ENCODE results near the gene ST3GAL3.

The ST3GAL3 gene

GRCh38 chr1:43953361-43953760 is 246.0 kb downstream of the ST3GAL3 start:
- H3K27ac ChIP-seq: no peak overlapping the region
- TF ChIP-seq CTCF (conservative IDR thresholded peaks at IDR 0.05) (no peak), ZFX (IDR thresholded peaks at IDR 0.05) (no peak)

GRCh38 chr1:43954036-43954435 is 246.7 kb downstream of the ST3GAL3 start:
- TF ChIP-seq ZFX (IDR thresholded peaks at IDR 0.05) (no peak), CTCF (conservative IDR thresholded peaks at IDR 0.05) (no peak)
- H3K27ac ChIP-seq: no peak overlapping the region

GRCh38 chr1:43956234-43956633 is 248.9 kb downstream of the ST3GAL3 start:
- H3K27ac ChIP-seq: no peak overlapping the region
- no peak for TF ChIP-seq ZFX (IDR thresholded peaks at IDR 0.05)
- no peak for TF ChIP-seq CTCF (conservative IDR thresholded peaks at IDR 0.05)

GRCh38 chr1:43957407-43958040 is 250.2 kb downstream of the ST3GAL3 start:
- no peak overlapping the region for H3K27ac ChIP-seq
- TF ChIP-seq ZFX (IDR thresholded peaks at IDR 0.05) (no peak), CTCF (conservative IDR thresholded peaks at IDR 0.05) (no peak)

- H3K27ac ChIP-seq: no peak overlapping the region
- TF ChIP-seq CTCF (conservative IDR thresholded peaks at IDR 0.05) (no peak), ZFX (IDR thresholded peaks at IDR 0.05) (no peak)
Measured at GRCh38 chr1:43958351-43959255, 251.3 kb downstream of the ST3GAL3 start.

- H3K27ac ChIP-seq: no peak overlapping the region
- no peak for TF ChIP-seq ZFX (IDR thresholded peaks at IDR 0.05)
- TF ChIP-seq CTCF (conservative IDR thresholded peaks at IDR 0.05): no peak
Measured at GRCh38 chr1:43960798-43961197, 253.5 kb downstream of the ST3GAL3 start.

- no peak overlapping the region for H3K27ac ChIP-seq
Measured at GRCh38 chr1:43961692-43962091, 254.4 kb downstream of the ST3GAL3 start.

More at GRCh38 chr1:43961692-43962091, 254.4 kb downstream of the ST3GAL3 start:
- TF ChIP-seq ZFX (IDR thresholded peaks at IDR 0.05) (no peak), CTCF (conservative IDR thresholded peaks at IDR 0.05) (no peak)

Data from C4-2B (cell line).